Psoas muscle (tissue), 8 donors: Measurements from ENCODE around the gene TCOF1. TPM values are rescaled to one million over a fixed set of nuclear protein-coding genes. Genes with fewer than 3 reads are reported as not detected.
A peak's percentile ranks its signal among the peaks of the same experiment; 100 is the strongest.

Experiments used
- ATAC-seq, 4 donors: fragments of 200-7000 bp; cut with Tn5 transposase; one replicate each; pipeline ENCODE4 v1.9.1; 2020; ENCODE audit warnings: moderate library complexity in 3 of 4, mild to moderate bottlenecking in 2 of 4
- DNase-seq, 2 donors: peaks; one replicate each; pipeline ENCODE4 v3.0.0-alpha.2; 2020
- H3K27ac ChIP-seq: fragments of 200-600 bp; one replicate; pipeline ENCODE4 v1.8.0; 2022
- H3K27me3 ChIP-seq, 3 donors: fragments of 200-600 bp in 1 of 3; one replicate each; pipeline versions ENCODE4 v1.6.1 to v1.8.0; 2013 to 2022; ENCODE audit warnings: low read length in 2 of 3, mild to moderate bottlenecking in 2 of 3, moderate library complexity in 1 of 3; ENCODE audit not compliant: insufficient read depth in 3 of 3
- H3K36me3 ChIP-seq, 2 donors: fragments of 200-600 bp in 1 of 2; one replicate each; pipeline versions ENCODE4 v1.6.1 to v1.8.0; 2013 to 2022; ENCODE audit warnings: low read depth in 1 of 2, mild to moderate bottlenecking in 1 of 2, moderate library complexity in 1 of 2; ENCODE audit not compliant: insufficient read depth in 1 of 2
- H3K4me1 ChIP-seq: fragments of 200-600 bp; one replicate; pipeline ENCODE4 v1.8.0; 2022
- H3K4me3 ChIP-seq: fragments of 200-600 bp; one replicate; pipeline ENCODE4 v1.8.0; 2022; ENCODE audit warnings: mild to moderate bottlenecking
- H3K9me3 ChIP-seq: fragments of 200-600 bp; one replicate; pipeline ENCODE4 v1.8.0; 2022
- WGBS, 3 donors: extraction: QIAGEN DNeasy Blood & Tissue Kit; methylation state at CpG; one replicate each; pipeline versions ENCODE4 v1.1.6 to v1.1.7; 2013; 5-methylcytosine and 5-hydroxymethylcytosine counted together
- intact Hi-C, 2 donors: fragments of 100-400 bp; cut with DNase I; formaldehyde crosslinking; loops; one replicate each; pipeline versions ENCODE4 v1.11.0 to v1.14.2; 2022
- polyA plus RNA-seq, 3 donors: library from polyadenylated mRNA; stranded (reverse); fragments of 200-250 nt; gene quantifications; one replicate each; pipeline ENCODE4 v1.2.3, GENCODE V29; 2013
- total RNA-seq, 4 donors: library from RNA; stranded (reverse); fragmentation: NEBNext Ultra II Directional in 2 of 4; extraction: Animal tissue kit (Norgen Biotek cat#: 25700) in 2 of 4; gene quantifications; one replicate each; pipeline versions ENCODE4 v1.2.1 to v1.2.4, GENCODE V29; 2021 to 2023
- TF ChIP-seq, protein P1 (sequence below): fragments of 200-600 bp; IDR thresholded peaks from one replicate; pipeline ENCODE4 v1.8.0; 2022; ENCODE audit warnings: antibody characterized with exemption
- donor health status: healthy with polysubstance abuse.
- donor health status: DM: no; HTN: no; CAD: no; lungs with moderate emphysema.
- donor health status: Bipolar disorder and iron deficiency.
- donor health status: healthy.
- donor health status: DM: yes; HTN: yes; CAD: no.
- donor health status: DM: no; HTN: no; CAD: no.
- donor health status: DM: no; HTN: no; CAD: no.
- donor health status: DM: yes; HTN: yes; CAD: no.

Gene TCOF1
- total and polyA plus RNA-seq, 7 donors: 18.3 to 26.7 (median 24.2) TPM

DNA sequence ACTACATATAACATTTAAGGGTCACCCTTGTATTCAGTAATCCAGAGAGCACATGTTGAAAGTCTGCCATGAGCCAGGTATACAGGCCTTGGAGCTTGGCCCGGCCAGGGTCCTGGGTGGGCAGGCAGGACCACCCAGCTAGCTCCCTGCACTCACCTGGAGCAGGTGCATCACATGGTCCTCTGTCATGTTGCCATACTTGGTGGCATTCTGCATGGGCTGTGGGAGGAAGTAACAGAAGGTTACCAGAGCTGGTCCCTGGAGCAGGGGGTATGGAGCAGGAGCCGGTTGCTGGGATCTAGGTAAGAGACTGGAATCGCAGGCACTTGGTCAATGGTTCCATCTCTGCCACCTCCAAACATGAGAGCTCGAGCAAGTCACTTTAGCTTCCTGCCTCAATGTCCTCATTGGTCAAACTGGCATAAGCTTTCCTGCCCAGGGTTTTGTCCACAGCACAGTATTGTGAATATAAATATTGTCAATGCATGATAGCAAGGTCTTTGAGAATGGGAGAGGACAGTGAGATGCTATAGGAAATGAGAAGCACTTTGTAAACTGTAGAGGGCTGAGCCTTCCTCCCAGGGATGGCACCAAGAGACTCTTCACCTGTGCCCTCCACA, 48.7 kb downstream of the TCOF1 start:
- Histone ChIP-seq H3K36me3 (peaks cover 0 to 30% of the 10 kb centered on the region in 2 donors), H3K4me3 (no peak overlapping the region), H3K9me3 (no peaks in the 10 kb centered on the region), H3K4me1 (peaks cover 5% of the 10 kb centered on the region), H3K27me3 (no peaks in the 10 kb centered on the region), H3K27ac (no peak overlapping the region)
- DNase-seq: no peak
- no peak for ATAC-seq
- WGBS, 3 donors: 79 to 88% (median 83%) methylated on average over 4 of the region's 4 CpGs
- TF ChIP-seq, protein P1, sequence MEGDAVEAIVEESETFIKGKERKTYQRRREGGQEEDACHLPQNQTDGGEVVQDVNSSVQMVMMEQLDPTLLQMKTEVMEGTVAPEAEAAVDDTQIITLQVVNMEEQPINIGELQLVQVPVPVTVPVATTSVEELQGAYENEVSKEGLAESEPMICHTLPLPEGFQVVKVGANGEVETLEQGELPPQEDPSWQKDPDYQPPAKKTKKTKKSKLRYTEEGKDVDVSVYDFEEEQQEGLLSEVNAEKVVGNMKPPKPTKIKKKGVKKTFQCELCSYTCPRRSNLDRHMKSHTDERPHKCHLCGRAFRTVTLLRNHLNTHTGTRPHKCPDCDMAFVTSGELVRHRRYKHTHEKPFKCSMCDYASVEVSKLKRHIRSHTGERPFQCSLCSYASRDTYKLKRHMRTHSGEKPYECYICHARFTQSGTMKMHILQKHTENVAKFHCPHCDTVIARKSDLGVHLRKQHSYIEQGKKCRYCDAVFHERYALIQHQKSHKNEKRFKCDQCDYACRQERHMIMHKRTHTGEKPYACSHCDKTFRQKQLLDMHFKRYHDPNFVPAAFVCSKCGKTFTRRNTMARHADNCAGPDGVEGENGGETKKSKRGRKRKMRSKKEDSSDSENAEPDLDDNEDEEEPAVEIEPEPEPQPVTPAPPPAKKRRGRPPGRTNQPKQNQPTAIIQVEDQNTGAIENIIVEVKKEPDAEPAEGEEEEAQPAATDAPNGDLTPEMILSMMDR: no peak
- intact Hi-C loops: no loop called here

DNA sequence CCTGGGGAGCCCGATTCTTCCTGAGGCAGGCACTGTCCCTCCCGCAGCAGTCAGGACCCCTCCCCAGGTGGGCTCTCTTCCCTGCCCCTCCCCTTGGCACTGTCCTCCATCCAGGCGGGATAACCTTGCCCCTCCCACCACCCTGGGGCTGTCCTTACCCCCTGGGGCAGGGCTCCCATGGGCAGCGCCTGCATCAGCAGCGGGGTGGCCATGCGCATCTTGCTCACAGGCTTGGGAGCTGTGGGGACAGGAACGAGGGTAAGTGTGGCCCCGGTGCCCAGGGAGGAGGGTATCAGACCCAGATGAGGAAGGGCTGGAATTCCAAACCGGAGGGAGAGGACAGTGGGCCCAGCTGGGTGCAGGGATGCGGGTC, 49.2 kb downstream of the TCOF1 start:
- no peaks in the 10 kb centered on the region for H3K27me3 ChIP-seq
- no peak overlapping the region for H3K27ac ChIP-seq
- H3K4me3 ChIP-seq: no peak overlapping the region
- H3K9me3 ChIP-seq: no peaks in the 10 kb centered on the region
- intact Hi-C loops: no loop called here
- WGBS, 3 donors: 71 to 77% (median 77%) methylated on average over 10 of the region's 10 CpGs
- peaks cover 5% of the 10 kb centered on the region for H3K4me1 ChIP-seq
- TF ChIP-seq, protein P1: no peak
- DNase-seq (no peak), ATAC-seq (no peak)
- H3K36me3 ChIP-seq: peaks cover 0 to 27% of the 10 kb centered on the region in 2 donors

DNA sequence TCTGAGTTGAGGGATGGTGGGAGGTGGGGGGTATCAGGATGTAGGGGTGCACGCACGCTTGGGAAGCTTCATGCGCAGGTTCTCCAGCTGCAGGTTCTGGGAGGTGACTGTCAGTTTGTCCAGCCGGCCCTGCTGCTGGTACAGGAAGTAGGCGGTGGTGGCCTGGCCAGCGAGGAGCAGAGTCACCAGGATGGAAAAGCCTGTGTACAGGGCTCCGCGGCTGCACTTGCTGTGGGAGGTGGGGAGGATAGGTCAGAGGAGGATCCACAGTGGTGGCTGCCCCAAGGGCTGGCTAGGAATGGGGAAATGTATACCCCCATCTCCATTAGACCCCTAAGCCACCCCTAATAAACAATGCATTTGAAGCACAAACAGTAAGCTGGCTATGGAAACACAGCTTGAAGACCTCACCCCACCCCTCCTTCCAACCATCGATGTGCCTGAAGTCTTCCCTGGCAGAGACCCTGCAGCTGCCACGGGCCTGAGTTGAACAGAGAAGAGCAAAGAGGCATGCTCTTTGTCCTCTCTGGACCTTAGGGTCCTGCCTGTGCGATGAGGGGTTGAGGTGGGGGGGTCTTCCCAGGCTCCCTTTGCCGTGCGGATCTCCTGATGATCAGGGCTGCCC, 49.7 kb downstream of the TCOF1 start:
- Histone ChIP-seq H3K4me3 (no peak overlapping the region), H3K4me1 (peaks cover 5% of the 10 kb centered on the region), H3K27ac (no peak overlapping the region), H3K9me3 (no peaks in the 10 kb centered on the region), H3K36me3 (peaks cover 0 to 27% of the 10 kb centered on the region in 2 donors), H3K27me3 (no peaks in the 10 kb centered on the region)
- WGBS, 3 donors: 60 to 72% (median 70%) methylated on average over 13 of the region's 13 CpGs
- intact Hi-C loops: no loop called here
- no peak for ATAC-seq
- TF ChIP-seq, protein P1: no peak
- DNase-seq: no peak

DNA sequence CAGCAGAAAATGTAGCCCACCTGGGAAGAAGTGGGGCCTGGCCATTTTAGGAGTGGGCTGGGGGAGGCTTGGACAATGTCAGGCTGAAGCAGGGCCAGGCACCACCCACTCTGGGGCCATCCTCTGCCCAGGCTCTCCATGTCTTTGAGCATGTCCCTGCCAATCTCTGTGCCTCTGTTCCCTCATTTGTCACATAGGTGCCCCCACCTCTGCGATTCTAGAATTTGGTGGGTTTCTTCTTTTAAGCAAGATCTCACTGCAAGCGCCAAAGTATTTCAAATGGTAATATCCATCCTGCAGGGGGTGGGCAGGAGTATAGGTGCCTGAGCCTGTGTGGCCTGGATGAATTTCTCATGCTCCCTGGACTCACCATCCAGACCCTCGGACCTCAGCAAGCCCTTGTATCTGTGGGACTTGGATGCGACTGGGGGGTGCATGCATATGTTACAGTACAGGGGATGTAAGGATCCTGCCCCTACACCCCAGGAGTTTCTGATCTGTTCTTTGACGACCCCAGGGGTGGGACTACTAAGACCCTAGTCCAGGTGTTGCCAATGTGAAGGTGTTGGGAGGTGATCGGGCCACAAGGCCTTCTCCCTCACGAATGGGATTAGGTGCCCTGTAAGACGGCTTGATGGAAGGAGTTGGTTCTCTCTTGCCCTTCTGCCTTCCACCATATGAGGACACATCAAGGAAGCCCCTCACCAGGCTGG, 50.9 kb downstream of the TCOF1 start:
- DNase-seq (no peak), ATAC-seq (no peak)
- Histone ChIP-seq H3K27ac (peak overlapping the region; percentile 30), H3K27me3 (no peaks in the 10 kb centered on the region), H3K9me3 (no peaks in the 10 kb centered on the region), H3K4me1 (peaks cover 5% of the 10 kb centered on the region), H3K36me3 (peaks cover 0 to 16% of the 10 kb centered on the region in 2 donors), H3K4me3 (no peak overlapping the region)
- WGBS, 3 donors: 87 to 93% (median 88%) methylated on average over 8 of the region's 8 CpGs
- TF ChIP-seq, protein P1: no peak
- intact Hi-C loops: loop anchor here in 1 of 2 donors (2.0 kb wide), 1 partner anchor 22 kb away; no protein-coding TSS in a partner anchor
